NT2/D1 (cell line): ENCODE measurements around the gene EHD1.

Experiments
- SUZ12 ChIP-seq: IDR thresholded peaks from 2 replicates; pipeline ENCODE4 v1.6.1; 2011; ENCODE audit not compliant: insufficient read length, insufficient read depth; ENCODE audit errors: extremely low read depth
- YY1 ChIP-seq: IDR thresholded peaks from 2 replicates; pipeline ENCODE4 v1.6.1; 2011; ENCODE audit not compliant: insufficient read length, insufficient read depth

GRCh38 chr11:64829536-64830251, 48.7 kb downstream of the EHD1 start:
- TF ChIP-seq YY1 (no peak), SUZ12 (no peak)
